HL-60/S4 (cell line): ENCODE data around the gene AUTS2.

Experiments
- in situ Hi-C: fragments of 300-500 bp; cut with MboI; formaldehyde crosslinking; loops from 2 replicates; pipeline ENCODE4 v1.14.3; 2022; ENCODE audit warnings: low sequenced_read_pairs

The AUTS2 gene

GRCh38 chr7:69922026-69922803 is 323.9 kb downstream of the AUTS2 start:
- in situ Hi-C loops: no loop called here

GRCh38 chr7:69927461-69927860 is 329.2 kb downstream of the AUTS2 start:
- in situ Hi-C loops: no loop called here

- in situ Hi-C loops: no loop called here
These were observed 330.3 kb downstream of the AUTS2 start for GRCh38 chr7:69928621-69929020.

GRCh38 chr7:69929622-69930021 is 331.3 kb downstream of the AUTS2 start:
- in situ Hi-C loops: no loop called here

GRCh38 chr7:69932034-69932628 is 333.9 kb downstream of the AUTS2 start:
- in situ Hi-C loops: no loop called here

- in situ Hi-C loops: no loop called here
These were observed 336.0 kb downstream of the AUTS2 start for GRCh38 chr7:69934144-69934903.

- in situ Hi-C loops: no loop called here
These were observed 336.8 kb downstream of the AUTS2 start for GRCh38 chr7:69935107-69935506.

- in situ Hi-C loops: no loop called here
These were observed 338.8 kb downstream of the AUTS2 start for GRCh38 chr7:69937097-69937496.

- in situ Hi-C loops: no loop called here
These were observed 341.0 kb downstream of the AUTS2 start for GRCh38 chr7:69939317-69939716.

GRCh38 chr7:69941077-69941651 is 342.9 kb downstream of the AUTS2 start:
- in situ Hi-C loops: no loop called here

GRCh38 chr7:69942573-69942972 is 344.3 kb downstream of the AUTS2 start:
- in situ Hi-C loops: no loop called here

- in situ Hi-C loops: no loop called here
These were observed 348.6 kb downstream of the AUTS2 start for GRCh38 chr7:69946901-69947300.

GRCh38 chr7:69947998-69948397 is 349.7 kb downstream of the AUTS2 start:
- in situ Hi-C loops: no loop called here

GRCh38 chr7:69949122-69949521 is 350.8 kb downstream of the AUTS2 start:
- in situ Hi-C loops: no loop called here

- in situ Hi-C loops: no loop called here
These were observed 353.2 kb downstream of the AUTS2 start for GRCh38 chr7:69951458-69951857.

GRCh38 chr7:69953136-69954067 is 355.1 kb downstream of the AUTS2 start:
- in situ Hi-C loops: no loop called here

- in situ Hi-C loops: no loop called here
These were observed 358.3 kb downstream of the AUTS2 start for GRCh38 chr7:69956541-69956940.

GRCh38 chr7:69957661-69958060 is 359.4 kb downstream of the AUTS2 start:
- in situ Hi-C loops: no loop called here

- in situ Hi-C loops: no loop called here
These were observed 361.7 kb downstream of the AUTS2 start for GRCh38 chr7:69959789-69960499.

- in situ Hi-C loops: no loop called here
These were observed 363.2 kb downstream of the AUTS2 start for GRCh38 chr7:69961436-69961835.
